HG03159 (cell line): ENCODE data around the gene IFI27L1.
A peak's percentile ranks its signal among the peaks of the same experiment; 100 is the strongest.

ENCODE experiments used
- ATAC-seq: cut with Tn5 transposase; IDR thresholded peaks from one replicate; pipeline ENCODE4 v1.9.1; 2021; ENCODE audit warnings: mild to moderate bottlenecking, moderate library complexity; ENCODE audit not compliant: unreplicated experiment

IFI27L1 gene

GRCh38 chr14:94129758-94130414 lies 48.8 kb downstream of the IFI27L1 start:
- ATAC-seq = no peak

GRCh38 chr14:94132285-94132887 lies 51.3 kb downstream of the IFI27L1 start:
- ATAC-seq = no peak

GRCh38 chr14:94135476-94135875 lies 54.4 kb downstream of the IFI27L1 start:
- ATAC-seq = no peak

DNA sequence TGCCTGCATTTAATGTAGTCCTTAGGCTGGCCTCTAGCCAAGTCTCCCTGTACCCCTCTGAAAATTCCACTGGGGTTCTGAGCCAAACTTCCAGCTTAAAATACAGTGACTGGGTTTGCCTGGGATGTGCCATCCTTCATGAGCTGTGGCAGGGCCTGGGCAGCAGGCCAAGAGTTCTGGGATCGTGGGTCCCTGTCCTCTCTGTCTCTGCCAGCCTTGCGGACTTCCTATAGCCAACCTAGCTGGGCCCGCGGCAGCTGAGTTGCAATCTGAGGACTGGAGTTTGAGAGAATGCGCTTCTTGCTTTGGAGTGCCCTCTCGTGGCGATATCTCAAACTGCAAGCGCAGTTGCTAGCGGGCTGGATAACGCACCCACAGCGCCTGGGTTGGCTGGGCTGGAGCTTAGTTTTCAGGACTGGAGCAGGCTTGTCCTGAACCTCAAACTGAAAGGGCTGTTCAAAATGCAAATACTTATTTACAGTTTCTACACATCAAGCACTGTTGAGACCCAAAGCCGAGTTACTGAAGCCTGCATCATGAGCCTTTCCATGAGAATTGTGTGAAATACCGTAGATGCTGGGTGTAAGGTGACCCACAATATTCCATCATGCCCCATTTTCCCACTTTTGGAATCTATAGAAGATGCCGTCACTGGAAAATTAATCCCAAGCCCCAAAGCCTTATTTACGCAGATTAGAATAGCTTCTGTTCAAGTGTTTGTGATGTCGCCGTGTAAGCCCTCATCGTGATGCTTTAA lies 55.6 kb downstream of the IFI27L1 start:
- peak; percentile 76 for ATAC-seq

DNA sequence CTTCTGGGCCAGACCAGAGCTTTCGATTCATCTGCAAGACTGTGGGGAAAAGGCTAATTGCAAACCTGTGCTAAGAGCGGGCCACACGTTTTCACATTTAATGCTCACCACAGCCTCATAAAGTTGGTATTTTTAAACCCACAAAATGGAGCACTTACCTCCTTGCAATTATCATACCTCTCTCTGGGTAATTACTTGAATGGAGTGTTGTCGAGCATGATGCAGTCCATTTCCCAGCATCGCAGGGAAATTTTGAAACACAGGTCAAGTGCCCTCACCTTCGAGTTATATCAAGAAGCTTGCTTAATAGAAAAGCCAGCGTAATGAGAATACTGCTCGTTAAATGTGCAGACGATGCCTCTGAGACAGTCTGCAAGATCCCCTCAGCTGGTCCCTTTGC lies 57.1 kb downstream of the IFI27L1 start:
- no peak for ATAC-seq

GRCh38 chr14:94139006-94139405 lies 57.9 kb downstream of the IFI27L1 start:
- no peak for ATAC-seq

DNA sequence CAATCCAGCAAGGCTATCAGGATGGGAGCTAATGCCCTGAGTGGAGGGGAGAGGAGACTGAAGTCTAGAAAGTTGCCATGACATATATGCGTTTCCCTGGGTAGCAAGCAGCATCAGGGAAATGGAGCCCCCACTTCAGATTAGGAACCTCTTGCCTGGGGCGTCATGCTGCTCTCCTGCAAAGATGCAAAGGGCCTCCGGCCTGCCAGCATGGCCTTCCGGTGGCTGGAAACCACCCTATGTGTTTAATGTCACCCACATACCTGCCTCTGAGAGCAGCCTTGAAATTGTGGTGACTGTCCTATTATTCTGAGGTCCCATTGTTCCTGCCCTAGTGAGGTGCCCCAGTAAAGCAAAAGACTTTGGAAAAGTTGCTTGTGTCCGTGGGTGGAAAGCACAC lies 58.3 kb downstream of the IFI27L1 start:
- no peak for ATAC-seq

DNA sequence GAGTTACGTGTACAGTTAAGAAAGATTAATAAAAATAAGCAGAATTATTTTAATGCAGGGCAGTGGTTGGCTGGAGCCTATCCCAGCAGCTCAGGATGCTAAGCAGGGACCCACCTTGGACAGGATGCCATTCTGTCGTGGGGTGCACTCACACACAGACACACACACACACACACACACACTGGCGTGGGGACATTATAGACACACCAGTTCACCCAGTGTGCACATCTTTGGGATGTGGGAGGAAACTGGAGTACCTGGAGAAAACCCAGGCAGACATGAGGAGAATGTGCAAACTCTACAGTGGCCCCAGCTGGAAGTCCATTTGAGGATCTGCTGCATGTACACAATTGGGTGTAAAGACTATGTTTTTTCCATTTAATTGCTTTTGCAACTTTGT lies 61.1 kb downstream of the IFI27L1 start:
- ATAC-seq = no peak

GRCh38 chr14:94142836-94143235 lies 61.7 kb downstream of the IFI27L1 start:
- ATAC-seq = no peak

GRCh38 chr14:94143239-94143638 lies 62.1 kb downstream of the IFI27L1 start:
- ATAC-seq = no peak

DNA sequence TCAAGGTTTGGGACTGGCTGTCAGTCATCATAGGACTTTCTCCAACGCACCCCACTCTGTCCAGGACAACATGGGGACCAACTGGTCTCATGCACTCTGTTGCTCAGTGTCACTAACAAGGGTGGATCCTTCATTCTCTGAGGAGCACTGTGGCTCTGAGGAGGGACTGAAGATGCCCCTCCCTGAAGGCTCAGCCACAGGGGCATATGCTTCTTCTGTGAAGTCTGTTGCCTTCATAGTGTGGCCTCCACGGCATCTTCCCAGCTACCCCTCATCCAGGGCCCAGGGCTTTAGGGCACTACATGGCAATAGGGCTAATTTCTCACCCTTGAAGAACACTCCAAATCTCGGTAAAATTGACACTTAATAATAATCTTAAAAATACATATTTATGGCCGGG lies 62.6 kb downstream of the IFI27L1 start:
- no peak for ATAC-seq

- ATAC-seq = no peak
Measured at GRCh38 chr14:94144765-94145164, 63.7 kb downstream of the IFI27L1 start.

DNA sequence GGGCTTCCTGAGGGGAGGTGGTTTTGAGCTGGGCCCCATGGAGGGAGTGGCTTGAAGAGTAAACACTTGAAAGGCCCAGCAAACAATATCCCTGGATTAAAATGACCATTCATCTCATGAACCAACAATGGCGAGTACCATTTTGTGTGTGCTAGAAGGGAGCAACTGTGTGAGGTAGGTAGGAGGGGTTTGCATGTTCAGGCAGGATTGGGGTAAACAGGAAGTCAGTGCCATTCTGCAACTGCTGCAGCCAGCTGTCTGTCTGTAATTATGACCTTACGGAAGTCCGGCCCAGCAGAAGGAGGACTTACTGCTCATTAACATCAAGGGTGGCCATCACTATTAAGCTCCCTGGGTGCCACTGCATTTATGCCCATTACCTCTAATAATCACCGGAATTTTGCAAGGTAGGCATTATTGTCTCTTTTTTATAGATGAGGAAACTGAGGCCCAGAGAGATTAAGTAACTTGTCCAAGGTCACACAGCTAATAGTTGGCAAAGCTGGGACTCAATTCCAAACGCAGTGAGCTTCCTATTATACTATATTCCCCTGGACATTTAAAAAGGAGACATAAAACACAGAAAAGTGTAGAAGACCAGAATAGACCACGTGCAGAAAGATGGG lies 64.9 kb downstream of the IFI27L1 start:
- ATAC-seq = no peak
